ENCODE measurements around the gene NGF. TPM values are rescaled to one million over a fixed set of nuclear protein-coding genes. Genes with fewer than 3 reads are reported as not detected.

NGF gene
- total RNA-seq, 1 donor from 2014 or later, result 14.8 TPM

- H3K4me3 Mint-ChIP-seq (ENCODE audit: unreplicated experiment), result no peak overlapping the region
These were observed 5.2 kb upstream of the NGF start for GRCh38 chr1:115343200-115343737.

GRCh38 chr1:115341948-115342347 lies 3.9 kb upstream of the NGF start:
- H3K4me1 Mint-ChIP-seq (ENCODE audit: unreplicated experiment), result peaks cover 25% of the 10 kb centered on the region
- no peak overlapping the region for H3K27ac Mint-ChIP-seq (ENCODE audit: unreplicated experiment)
- H3K9me3 Mint-ChIP-seq (ENCODE audit: unreplicated experiment), result no peaks in the 10 kb centered on the region
- no peaks in the 10 kb centered on the region for H3K27me3 Mint-ChIP-seq (ENCODE audit: unreplicated experiment)
- no peaks in the 10 kb centered on the region for H3K36me3 Mint-ChIP-seq (ENCODE audit: unreplicated experiment)
- no peak overlapping the region for H3K4me3 Mint-ChIP-seq (ENCODE audit: unreplicated experiment)
- no peak for DNase-seq (ENCODE audit: extremely low spot score, unreplicated experiment)
- no peak for TF ChIP-seq CTCF (IDR thresholded peaks at IDR 0.05)

More at GRCh38 chr1:115343200-115343737, 5.2 kb upstream of the NGF start:
- peaks cover 17% of the 10 kb centered on the region for H3K4me1 Mint-ChIP-seq (ENCODE audit: unreplicated experiment)
- no peak overlapping the region for H3K27ac Mint-ChIP-seq (ENCODE audit: unreplicated experiment)
- no peaks in the 10 kb centered on the region for H3K36me3 Mint-ChIP-seq (ENCODE audit: unreplicated experiment)
- H3K9me3 Mint-ChIP-seq (ENCODE audit: unreplicated experiment), result no peaks in the 10 kb centered on the region
- TF ChIP-seq CTCF (IDR thresholded peaks at IDR 0.05), result no peak
- H3K27me3 Mint-ChIP-seq (ENCODE audit: unreplicated experiment), result no peaks in the 10 kb centered on the region
- no peak for DNase-seq (ENCODE audit: extremely low spot score, unreplicated experiment)

GRCh38 chr1:115340879-115341278 lies 2.8 kb upstream of the NGF start:
- Mint-ChIP-seq H3K4me1 (ENCODE audit: unreplicated experiment) (peaks cover 36% of the 10 kb centered on the region), H3K27me3 (ENCODE audit: unreplicated experiment) (no peaks in the 10 kb centered on the region)
- TF ChIP-seq CTCF (IDR thresholded peaks at IDR 0.05), result no peak

GRCh38 chr1:115338457-115338820 lies 390 bp upstream of the NGF start:
- Mint-ChIP-seq H3K36me3 (ENCODE audit: unreplicated experiment) (no peaks in the 10 kb centered on the region), H3K4me1 (ENCODE audit: unreplicated experiment) (peaks cover 57% of the 10 kb centered on the region), H3K4me3 (ENCODE audit: unreplicated experiment) (peak overlapping the region; percentile 92), H3K27me3 (ENCODE audit: unreplicated experiment) (no peaks in the 10 kb centered on the region), H3K9me3 (ENCODE audit: unreplicated experiment) (no peaks in the 10 kb centered on the region), H3K27ac (ENCODE audit: unreplicated experiment) (no peak overlapping the region)
- no peak for DNase-seq (ENCODE audit: extremely low spot score, unreplicated experiment)
- TF ChIP-seq CTCF (IDR thresholded peaks at IDR 0.05), result no peak

More at GRCh38 chr1:115340879-115341278, 2.8 kb upstream of the NGF start:
- Mint-ChIP-seq H3K9me3 (ENCODE audit: unreplicated experiment) (no peaks in the 10 kb centered on the region), H3K27ac (ENCODE audit: unreplicated experiment) (peak overlapping the region; percentile 39), H3K4me3 (ENCODE audit: unreplicated experiment) (no peak overlapping the region), H3K36me3 (ENCODE audit: unreplicated experiment) (no peaks in the 10 kb centered on the region)
- DNase-seq (ENCODE audit: extremely low spot score, unreplicated experiment), result no peak

GRCh38 chr1:115337276-115337632 lies 795 bp downstream of the NGF start:
- no peak for TF ChIP-seq CTCF (IDR thresholded peaks at IDR 0.05)
- Mint-ChIP-seq H3K27me3 (ENCODE audit: unreplicated experiment) (no peaks in the 10 kb centered on the region), H3K4me3 (ENCODE audit: unreplicated experiment) (peak overlapping the region; percentile 92), H3K9me3 (ENCODE audit: unreplicated experiment) (no peaks in the 10 kb centered on the region), H3K27ac (ENCODE audit: unreplicated experiment) (peak overlapping the region; percentile 85), H3K4me1 (ENCODE audit: unreplicated experiment) (peaks cover 66% of the 10 kb centered on the region), H3K36me3 (ENCODE audit: unreplicated experiment) (no peaks in the 10 kb centered on the region)
- no peak for DNase-seq (ENCODE audit: extremely low spot score, unreplicated experiment)
